DND-41 (cell line): ENCODE data around the gene GSG1L2.

Source experiments
- ATAC-seq: fragments of 200-7000 bp; cut with Tn5 transposase; 3 replicates; pipeline ENCODE4 v1.9.1; 2021; ENCODE audit warnings: low read depth; ENCODE audit not compliant: insufficient read depth
- DNase-seq: peaks from one replicate; pipeline ENCODE4 v3.0.0-alpha.2; 2020
- H2AFZ ChIP-seq: 2 replicates; pipeline ENCODE4 v1.6.0; 2012; ENCODE audit warnings: low read depth, low read length
- H3K27ac ChIP-seq: 2 replicates; pipeline ENCODE4 v1.5.1; 2012; ENCODE audit warnings: low read length, inconsistent platforms
- H3K27me3 ChIP-seq: fragments of 200-600 bp; sonication (generic); 2 replicates; pipeline ENCODE4 v1.6.0; 2012; ENCODE audit warnings: low read length, mild to moderate bottlenecking, inconsistent platforms; ENCODE audit not compliant: insufficient read depth, poor library complexity
- H3K36me3 ChIP-seq: 2 replicates; pipeline ENCODE4 v1.5.1; 2012; ENCODE audit warnings: low read length, inconsistent platforms; ENCODE audit not compliant: insufficient read depth
- H3K4me1 ChIP-seq: 2 replicates; pipeline ENCODE4 v1.5.1; 2012; ENCODE audit warnings: mild to moderate bottlenecking, low read length; ENCODE audit not compliant: insufficient read depth
- H3K4me2 ChIP-seq: 2 replicates; pipeline ENCODE4 v1.6.0; 2012; ENCODE audit warnings: mild to moderate bottlenecking, moderate library complexity, low read length, inconsistent platforms; ENCODE audit not compliant: insufficient read depth
- H3K4me3 ChIP-seq, 2 experiments: fragments of 200-600 bp in 1 of 2; shearing (Covaris generic) in 1 of 2; 2 replicates each; pipeline ENCODE4 v1.5.1; 2012 to 2016; ENCODE audit warnings: inconsistent platforms in 2 of 2, low read length in 2 of 2, mild to moderate bottlenecking in 2 of 2, low read depth in 1 of 2, moderate library complexity in 1 of 2
- H3K79me2 ChIP-seq: 2 replicates; pipeline ENCODE4 v1.6.0; 2012; ENCODE audit warnings: low read length, inconsistent platforms; ENCODE audit not compliant: insufficient read depth
- H3K9ac ChIP-seq: 2 replicates; pipeline ENCODE4 v1.6.0; 2012; ENCODE audit warnings: low read depth, mild to moderate bottlenecking, inconsistent platforms, low read length, moderate library complexity
- H3K9me3 ChIP-seq: 2 replicates; pipeline ENCODE4 v1.5.1; 2012; ENCODE audit warnings: low read length, moderate library complexity, mild to moderate bottlenecking, inconsistent platforms; ENCODE audit not compliant: insufficient read depth, severe bottlenecking
- H4K20me1 ChIP-seq: 2 replicates; pipeline ENCODE4 v1.6.0; 2012; ENCODE audit warnings: low read length; ENCODE audit not compliant: insufficient read depth
- CTCF ChIP-seq: IDR thresholded peaks from 2 replicates; pipeline ENCODE4 v1.5.1; 2012; ENCODE audit warnings: borderline replicate concordance, low read length, moderate library complexity, mild to moderate bottlenecking; ENCODE audit not compliant: poor library complexity, severe bottlenecking; ENCODE audit errors: extremely low read depth
- EZH2 ChIP-seq: IDR thresholded peaks from 3 replicates; pipeline ENCODE4 v1.6.1; 2012; ENCODE audit warnings: borderline replicate concordance, low read depth, mild to moderate bottlenecking, moderate library complexity, low read length, inconsistent platforms; ENCODE audit not compliant: severe bottlenecking

The GSG1L2 gene

GRCh38 chr17:9862220-9862619 lies 40.3 kb upstream of the GSG1L2 start:
- H3K27me3 ChIP-seq: no peaks in the 10 kb centered on the region
- no peak overlapping the region for H3K4me2 ChIP-seq
- no peaks in the 10 kb centered on the region for H3K79me2 ChIP-seq
- no peak overlapping the region for H3K4me3 ChIP-seq
- no peak for TF ChIP-seq CTCF
- TF ChIP-seq EZH2: no peak
- DNase-seq (no peak), ATAC-seq (no peak)
- no peaks in the 10 kb centered on the region for H3K4me1 ChIP-seq
- no peaks in the 10 kb centered on the region for H3K36me3 ChIP-seq
- H3K27ac ChIP-seq: no peak overlapping the region
- H4K20me1 ChIP-seq: no peaks in the 10 kb centered on the region
- H3K9me3 ChIP-seq: peaks cover 6% of the 10 kb centered on the region
- H3K9ac ChIP-seq: no peak overlapping the region
- H2AFZ ChIP-seq: no peak overlapping the region

GRCh38 chr17:9860851-9861250 lies 39.0 kb upstream of the GSG1L2 start:
- H2AFZ ChIP-seq: no peak overlapping the region
- no peak overlapping the region for H3K9ac ChIP-seq
- ATAC-seq (no peak), DNase-seq (no peak)
- peaks cover 6% of the 10 kb centered on the region for H3K9me3 ChIP-seq
- no peak overlapping the region for H3K4me2 ChIP-seq
- no peak overlapping the region for H3K4me3 ChIP-seq
- H3K4me1 ChIP-seq: no peaks in the 10 kb centered on the region
- no peaks in the 10 kb centered on the region for H3K27me3 ChIP-seq
- H4K20me1 ChIP-seq: no peaks in the 10 kb centered on the region
- H3K36me3 ChIP-seq: no peaks in the 10 kb centered on the region
- H3K79me2 ChIP-seq: no peaks in the 10 kb centered on the region
- TF ChIP-seq CTCF (no peak), EZH2 (no peak)
- H3K27ac ChIP-seq: no peak overlapping the region

GRCh38 chr17:9859781-9860180 lies 37.9 kb upstream of the GSG1L2 start:
- Histone ChIP-seq H3K79me2 (no peaks in the 10 kb centered on the region), H2AFZ (no peak overlapping the region), H3K27ac (no peak overlapping the region), H4K20me1 (no peaks in the 10 kb centered on the region), H3K27me3 (no peaks in the 10 kb centered on the region), H3K4me2 (no peak overlapping the region), H3K9ac (no peak overlapping the region), H3K4me1 (no peaks in the 10 kb centered on the region), H3K36me3 (no peaks in the 10 kb centered on the region), H3K4me3 (no peak overlapping the region), H3K9me3 (peaks cover 6% of the 10 kb centered on the region)
- ATAC-seq (no peak), DNase-seq (no peak)
- TF ChIP-seq EZH2 (no peak), CTCF (no peak)

GRCh38 chr17:9855036-9855435 lies 33.2 kb upstream of the GSG1L2 start:
- no peaks in the 10 kb centered on the region for H4K20me1 ChIP-seq
- ATAC-seq (no peak), DNase-seq (no peak)
- TF ChIP-seq EZH2 (no peak), CTCF (no peak)
- no peak overlapping the region for H3K27ac ChIP-seq
- no peak overlapping the region for H3K4me2 ChIP-seq
- H3K4me3 ChIP-seq: no peak overlapping the region
- no peak overlapping the region for H3K9ac ChIP-seq
- no peak overlapping the region for H2AFZ ChIP-seq
- H3K27me3 ChIP-seq: peaks cover 2% of the 10 kb centered on the region
- no peaks in the 10 kb centered on the region for H3K4me1 ChIP-seq
- no peaks in the 10 kb centered on the region for H3K36me3 ChIP-seq
- H3K9me3 ChIP-seq: peaks cover 6% of the 10 kb centered on the region
- H3K79me2 ChIP-seq: no peaks in the 10 kb centered on the region
